GM06990 (cell line): ENCODE measurements around the gene RNF40.

Experiments used
- DNase-seq: peaks from one replicate; pipeline ENCODE4 v3.0.0-alpha.2; 2011; ENCODE audit not compliant: insufficient read length; ENCODE audit errors: extremely low read depth
- H3K27me3 ChIP-seq: replicated peaks from 2 replicates; pipeline ENCODE4 v1.6.0; 2011; ENCODE audit warnings: low read length; ENCODE audit not compliant: control insufficient read depth, insufficient read depth
- H3K36me3 ChIP-seq: 2 replicates; pipeline ENCODE4 v1.5.1; 2011; ENCODE audit warnings: low read length; ENCODE audit not compliant: control insufficient read depth, insufficient read depth
- H3K4me3 ChIP-seq: replicated peaks from 2 replicates; pipeline ENCODE4 v1.5.1; 2011; ENCODE audit warnings: low read depth, mild to moderate bottlenecking, control low read depth, low read length
- TF ChIP-seq, protein P1 (sequence below): IDR thresholded peaks from 2 replicates; pipeline ENCODE4 v1.5.1; 2011; ENCODE audit warnings: low read length, control low read depth, mild to moderate bottlenecking, inconsistent platforms; ENCODE audit not compliant: insufficient read depth, poor library complexity, severe bottlenecking

The RNF40 gene

DNA sequence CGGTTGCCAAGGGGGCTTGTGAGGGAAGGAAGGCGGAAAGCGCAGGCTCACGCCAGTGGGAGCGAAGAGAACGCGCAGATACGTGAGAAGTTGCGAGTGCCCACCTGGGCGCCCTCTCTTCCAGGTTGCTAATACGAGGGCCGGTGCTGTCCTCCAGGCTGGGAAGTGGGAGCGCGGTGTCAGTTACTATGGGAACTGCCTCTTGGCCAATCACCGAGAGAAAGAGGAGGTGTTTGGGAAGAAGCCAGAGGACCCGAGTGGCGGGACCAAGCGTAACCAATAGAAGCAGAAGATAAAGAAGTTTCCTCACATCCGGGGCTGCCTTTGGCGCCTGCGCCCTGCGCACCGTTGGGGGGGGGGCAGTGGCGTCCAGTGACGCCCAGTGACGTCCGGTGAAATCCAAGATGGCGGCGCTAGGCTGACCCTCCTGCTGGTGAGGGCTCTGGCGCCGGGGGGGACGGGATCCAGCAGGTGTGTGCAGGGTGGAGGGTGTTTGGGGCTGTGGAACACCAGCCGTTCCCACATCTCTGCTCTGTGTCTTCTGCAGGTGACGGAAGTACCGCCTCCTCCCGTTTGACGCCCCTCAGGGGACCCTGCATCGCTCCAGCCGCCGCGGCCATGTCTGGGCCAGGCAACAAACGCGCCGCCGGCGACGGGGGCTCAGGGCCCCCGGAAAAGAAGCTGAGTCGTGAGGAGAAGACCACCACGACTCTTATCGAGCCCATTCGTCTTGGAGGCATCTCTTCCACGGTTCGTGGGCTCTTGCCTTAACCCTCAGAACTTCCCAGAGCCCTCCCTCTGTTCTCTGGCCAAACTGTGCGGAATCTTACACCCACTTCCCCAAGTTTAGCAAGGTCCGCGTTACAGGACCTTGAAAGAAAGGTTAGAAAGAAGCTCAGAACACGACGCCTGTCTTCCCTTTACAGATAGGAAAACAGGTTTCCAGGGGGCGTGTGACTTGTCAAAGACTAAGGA is at the start of gene RNF40, which contains the start of gene CFAP119:
Gene RNF40, plus strand, starts transcription at position 395 of the 975 bp plus-strand sequence. Its CDS starts 224 bp downstream, at position 619.
Gene CFAP119, minus strand, starts transcription at position 135 of the 975 bp plus-strand sequence. CDS start 314 bp downstream, outside the sequence.
- peak within 1 kb of the TSS; percentile 80 for H3K4me3 ChIP-seq
- DNase-seq, result peak; percentile 96
- H3K27me3 ChIP-seq, result no peaks in the 10 kb centered on the region
- TF ChIP-seq, protein P1, sequence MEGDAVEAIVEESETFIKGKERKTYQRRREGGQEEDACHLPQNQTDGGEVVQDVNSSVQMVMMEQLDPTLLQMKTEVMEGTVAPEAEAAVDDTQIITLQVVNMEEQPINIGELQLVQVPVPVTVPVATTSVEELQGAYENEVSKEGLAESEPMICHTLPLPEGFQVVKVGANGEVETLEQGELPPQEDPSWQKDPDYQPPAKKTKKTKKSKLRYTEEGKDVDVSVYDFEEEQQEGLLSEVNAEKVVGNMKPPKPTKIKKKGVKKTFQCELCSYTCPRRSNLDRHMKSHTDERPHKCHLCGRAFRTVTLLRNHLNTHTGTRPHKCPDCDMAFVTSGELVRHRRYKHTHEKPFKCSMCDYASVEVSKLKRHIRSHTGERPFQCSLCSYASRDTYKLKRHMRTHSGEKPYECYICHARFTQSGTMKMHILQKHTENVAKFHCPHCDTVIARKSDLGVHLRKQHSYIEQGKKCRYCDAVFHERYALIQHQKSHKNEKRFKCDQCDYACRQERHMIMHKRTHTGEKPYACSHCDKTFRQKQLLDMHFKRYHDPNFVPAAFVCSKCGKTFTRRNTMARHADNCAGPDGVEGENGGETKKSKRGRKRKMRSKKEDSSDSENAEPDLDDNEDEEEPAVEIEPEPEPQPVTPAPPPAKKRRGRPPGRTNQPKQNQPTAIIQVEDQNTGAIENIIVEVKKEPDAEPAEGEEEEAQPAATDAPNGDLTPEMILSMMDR, result no peak
- peaks cover 37% of the 10 kb centered on the region for H3K36me3 ChIP-seq

DNA sequence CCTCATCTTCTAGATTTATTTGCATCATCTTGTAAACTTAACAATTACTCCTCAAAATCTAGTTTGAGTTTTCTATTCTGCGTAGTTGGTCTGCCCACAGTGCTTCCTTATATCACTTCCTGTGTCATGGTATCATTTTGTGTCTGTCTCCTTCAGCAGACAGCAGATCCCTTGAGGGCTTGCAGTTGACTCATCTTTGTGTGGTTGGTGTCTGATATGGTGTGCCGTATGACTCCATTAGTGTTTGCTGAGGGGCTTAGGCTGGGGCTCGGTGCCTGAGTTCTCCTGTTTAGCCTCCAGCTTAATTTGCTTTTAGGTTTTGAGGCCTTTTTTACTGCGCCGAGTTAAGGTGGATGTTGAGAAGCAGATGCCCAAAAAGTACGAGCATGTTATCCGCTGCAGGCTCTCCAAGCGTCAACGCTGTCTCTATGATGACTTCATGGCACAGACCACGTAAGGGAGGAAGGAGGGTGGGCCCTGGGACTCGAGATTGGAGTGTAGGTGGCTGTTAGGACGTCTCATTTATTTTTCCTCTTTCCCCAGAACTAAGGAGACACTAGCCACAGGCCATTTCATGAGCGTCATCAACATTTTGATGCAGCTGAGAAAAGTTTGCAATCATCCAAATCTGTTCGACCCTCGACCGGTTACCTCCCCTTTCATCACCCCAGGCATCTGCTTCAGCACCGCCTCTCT is 46.2 kb upstream of the RNF40 start:
- no peak for DNase-seq
- TF ChIP-seq, protein P1, result no peak
- H3K4me3 ChIP-seq, result no peak overlapping the region
- no peaks in the 10 kb centered on the region for H3K27me3 ChIP-seq
- H3K36me3 ChIP-seq, result peaks cover 55% of the 10 kb centered on the region

DNA sequence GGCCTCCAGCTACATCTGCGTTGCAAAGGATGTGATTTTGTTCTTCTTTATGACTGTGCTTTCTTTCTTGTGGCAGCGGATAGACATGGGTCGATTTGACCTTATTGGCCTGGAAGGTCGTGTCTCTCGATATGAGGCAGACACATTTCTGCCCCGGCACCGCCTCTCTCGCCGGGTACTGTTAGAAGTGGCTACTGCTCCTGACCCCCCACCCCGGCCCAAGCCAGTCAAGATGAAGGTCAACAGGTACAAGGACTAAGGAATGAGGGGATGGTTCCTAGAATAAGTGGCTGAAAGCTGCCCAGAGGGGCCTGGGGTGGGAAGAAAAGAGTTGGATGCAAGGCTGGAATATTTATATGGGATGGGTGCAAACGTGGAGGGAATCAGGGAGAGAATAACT is 42.0 kb upstream of the RNF40 start:
- no peak for DNase-seq
- TF ChIP-seq, protein P1, result no peak
- no peak overlapping the region for H3K4me3 ChIP-seq
- H3K36me3 ChIP-seq, result peaks cover 61% of the 10 kb centered on the region
- no peaks in the 10 kb centered on the region for H3K27me3 ChIP-seq

DNA sequence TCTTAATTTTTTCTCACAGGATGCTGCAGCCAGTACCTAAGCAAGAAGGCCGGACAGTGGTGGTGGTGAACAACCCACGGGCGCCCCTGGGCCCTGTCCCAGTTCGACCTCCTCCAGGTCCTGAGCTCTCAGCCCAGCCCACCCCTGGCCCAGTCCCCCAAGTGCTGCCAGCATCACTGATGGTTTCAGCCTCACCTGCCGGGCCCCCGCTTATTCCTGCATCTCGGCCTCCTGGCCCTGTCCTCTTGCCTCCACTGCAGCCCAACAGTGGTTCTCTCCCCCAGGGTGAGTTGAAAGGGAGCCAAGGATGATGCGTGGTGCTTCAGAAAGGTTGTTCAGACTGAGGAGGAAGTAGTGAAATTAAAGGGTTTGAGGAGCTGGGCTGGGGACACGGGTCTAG is 41.4 kb upstream of the RNF40 start:
- Histone ChIP-seq H3K27me3 (no peaks in the 10 kb centered on the region), H3K36me3 (peaks cover 65% of the 10 kb centered on the region), H3K4me3 (no peak overlapping the region)
- TF ChIP-seq, protein P1, result no peak
- DNase-seq, result no peak

DNA sequence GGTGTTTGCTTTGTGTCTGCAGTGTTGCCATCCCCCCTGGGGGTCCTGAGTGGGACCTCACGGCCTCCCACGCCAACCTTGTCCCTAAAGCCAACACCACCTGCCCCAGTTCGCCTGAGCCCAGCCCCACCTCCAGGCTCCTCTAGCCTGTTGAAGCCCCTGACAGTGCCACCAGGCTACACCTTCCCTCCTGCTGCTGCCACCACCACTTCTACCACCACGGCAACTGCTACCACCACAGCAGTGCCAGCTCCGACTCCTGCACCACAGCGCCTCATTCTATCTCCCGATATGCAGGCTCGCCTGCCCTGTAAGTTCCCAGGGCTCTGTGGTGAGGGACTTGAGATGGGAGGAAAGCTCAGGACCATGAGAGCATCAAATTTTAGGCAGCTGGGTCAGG is 41.0 kb upstream of the RNF40 start:
- H3K27me3 ChIP-seq, result no peaks in the 10 kb centered on the region
- no peak overlapping the region for H3K4me3 ChIP-seq
- TF ChIP-seq, protein P1, result no peak
- no peak for DNase-seq
- H3K36me3 ChIP-seq, result peaks cover 60% of the 10 kb centered on the region
